ENCODE measurements around the gene IL18BP.

The IL18BP gene

GRCh38 chr11:71996517-71996916 lies 2.2 kb upstream of the IL18BP start:
- TF ChIP-seq CTCF (conservative IDR thresholded peaks at IDR 0.05), result no peak
- H3K27ac ChIP-seq, result no peak overlapping the region

- no peak overlapping the region for H3K27ac ChIP-seq
- no peak for TF ChIP-seq CTCF (conservative IDR thresholded peaks at IDR 0.05)
Measured at GRCh38 chr11:71996946-71997345, 1.8 kb upstream of the IL18BP start.

- TF ChIP-seq CTCF (conservative IDR thresholded peaks at IDR 0.05), result no peak
- no peak overlapping the region for H3K27ac ChIP-seq
Measured at GRCh38 chr11:71997594-71997993, 1.1 kb upstream of the IL18BP start.

GRCh38 chr11:71998061-71998460 lies 648 bp upstream of the IL18BP start:
- H3K27ac ChIP-seq, result no peak overlapping the region
- TF ChIP-seq CTCF (conservative IDR thresholded peaks at IDR 0.05), result no peak

GRCh38 chr11:71999362-71999761 lies 653 bp downstream of the IL18BP start:
- H3K27ac ChIP-seq, result no peak overlapping the region; the same call in 1 of the 2 replicates
- TF ChIP-seq CTCF (conservative IDR thresholded peaks at IDR 0.05), result no peak

GRCh38 chr11:71999798-72000197 lies 1.1 kb downstream of the IL18BP start:
- no peak for TF ChIP-seq CTCF (conservative IDR thresholded peaks at IDR 0.05)

GRCh38 chr11:72000202-72000867 lies 1.6 kb downstream of the IL18BP start:
- H3K27ac ChIP-seq, result no peak overlapping the region
- no peak for TF ChIP-seq CTCF (conservative IDR thresholded peaks at IDR 0.05)

More at GRCh38 chr11:71999798-72000197, 1.1 kb downstream of the IL18BP start:
- no peak overlapping the region for H3K27ac ChIP-seq
